SK-N-SH (cell line): Measurements from ENCODE around the gene C11orf86. TPM values are rescaled to one million over a fixed set of nuclear protein-coding genes. Genes with fewer than 3 reads are reported as not detected.

Source experiments
- CTCF ChIA-PET: fragments of 300-600, 350-600 bp; formaldehyde crosslinking; extraction: SDS; loops from one replicate; lab custom pipeline; 2021; lab: Yijun Ruan, JAX
- POLR2A ChIA-PET: fragments of 350-600 bp; sonication (Branson Sonifier 250); formaldehyde crosslinking; extraction: SDS; loops from one replicate; lab custom pipeline; 2020; ENCODE audit warnings: antibody characterized with exemption, inconsistent platforms; lab: Yijun Ruan, JAX
- DNase-seq: peaks from one replicate; pipeline ENCODE4 v3.0.0; 2012
- H2AFZ ChIP-seq: fragments of 200-600 bp; sonication (generic); 2 replicates; pipeline ENCODE4 v1.8.1; 2016; ENCODE audit warnings: antibody characterized with exemption, mild to moderate bottlenecking, low read depth
- H3F3A ChIP-seq: fragments of 200-600 bp; sonication (generic); replicated peaks from 2 replicates; pipeline ENCODE3; 2016; ENCODE audit warnings: antibody characterized with exemption, mild to moderate bottlenecking; ENCODE audit not compliant: insufficient read depth
- H3K27ac ChIP-seq, 2 experiments: fragments of 200-500 bp in 1 of 2; fragments of 200-600 bp in 1 of 2; sonication (Bioruptor generic) in 1 of 2; sonication (generic), shearing (Covaris generic) in 1 of 2; 2 replicates each; pipeline versions ENCODE4 v1.5.1 to v1.6.1; 2014 to 2016; ENCODE audit warnings: low read depth in 2 of 2, inconsistent platforms in 1 of 2, low read length in 1 of 2, mild to moderate bottlenecking in 1 of 2, mixed read lengths in 1 of 2
- H3K27me3 ChIP-seq: fragments of 200-600 bp; sonication (generic), shearing (Covaris generic); 2 replicates; pipeline ENCODE4 v1.6.1; 2016; ENCODE audit warnings: mixed run types; ENCODE audit not compliant: insufficient read depth
- H3K36me3 ChIP-seq, 2 experiments: fragments of 200-500 bp in 1 of 2; fragments of 200-600 bp in 1 of 2; sonication (Bioruptor generic) in 1 of 2; sonication (generic) in 1 of 2; replicated peaks in 1 of 2; 2 replicates each; pipeline versions ENCODE3 to v1.5.1; 2014 to 2016; ENCODE audit warnings: low read length in 1 of 2, mild to moderate bottlenecking in 1 of 2; ENCODE audit not compliant: insufficient read depth in 2 of 2, control insufficient read depth in 1 of 2
- H3K4me1 ChIP-seq, 2 experiments: fragments of 200-500 bp in 1 of 2; fragments of 200-600 bp in 1 of 2; sonication (Bioruptor generic) in 1 of 2; sonication (generic), shearing (Covaris generic) in 1 of 2; 2 replicates each; pipeline versions ENCODE4 v1.5.1 to v1.6.1; 2014 to 2016; ENCODE audit warnings: low read depth in 1 of 2, low read length in 1 of 2, mixed run types in 1 of 2; ENCODE audit not compliant: insufficient read depth in 2 of 2, control insufficient read depth in 1 of 2
- H3K4me2 ChIP-seq: fragments of 200-600 bp; sonication (generic), shearing (Covaris generic); 2 replicates; pipeline ENCODE4 v1.6.1; 2017; ENCODE audit warnings: mixed run types
- H3K4me3 ChIP-seq, 2 experiments: fragments of 200-500 bp in 1 of 2; fragments of 200-600 bp in 1 of 2; sonication (Bioruptor generic) in 1 of 2; sonication (generic), shearing (Covaris generic) in 1 of 2; 2 replicates each; pipeline versions ENCODE4 v1.5.1 to v1.8.1; 2014 to 2016; ENCODE audit warnings: low read depth in 2 of 2, inconsistent platforms in 1 of 2, low read length in 1 of 2, mild to moderate bottlenecking in 1 of 2, mixed read lengths in 1 of 2, moderate library complexity in 1 of 2
- H3K79me2 ChIP-seq: fragments of 200-600 bp; sonication (generic); 2 replicates; pipeline ENCODE4 v1.8.1; 2017; ENCODE audit warnings: mild to moderate bottlenecking; ENCODE audit not compliant: insufficient read depth
- H3K9ac ChIP-seq: fragments of 200-600 bp; sonication (generic); 2 replicates; pipeline ENCODE4 v1.6.1; 2017; ENCODE audit warnings: mixed run types
- H3K9me2 ChIP-seq: fragments of 200-600 bp; sonication (generic); 2 replicates; pipeline ENCODE4 v1.6.1; 2017; ENCODE audit warnings: mixed run types
- H3K9me3 ChIP-seq: fragments of 200-600 bp; sonication (generic); 2 replicates; pipeline ENCODE4 v1.6.1; 2017; ENCODE audit warnings: mixed run types, mild to moderate bottlenecking, moderate library complexity
- H4K20me1 ChIP-seq: fragments of 200-600 bp; sonication (generic); 2 replicates; pipeline ENCODE4 v1.6.1; 2017; ENCODE audit warnings: mild to moderate bottlenecking, mixed run types; ENCODE audit not compliant: insufficient read depth
- CHD2 ChIP-seq: fragments of 150-350 bp; IDR thresholded peaks from 2 replicates; pipeline ENCODE4 v1.6.1; 2018; ENCODE audit warnings: low read length; ENCODE audit not compliant: partially characterized antibody
- EP300 ChIP-seq, 2 experiments: IDR thresholded peaks; 2 replicates each; pipeline versions ENCODE4 v1.4.0 to v1.6.1; 2012; ENCODE audit warnings: borderline replicate concordance in 1 of 2, low read depth in 1 of 2, low read length in 1 of 2
- EZH2phosphoT487 ChIP-seq: fragments of 200-600 bp; sonication (generic); IDR thresholded peaks from 2 replicates; pipeline ENCODE4 v1.6.1; 2017; ENCODE audit warnings: low read depth, mixed run types, mild to moderate bottlenecking, antibody characterized with exemption, moderate library complexity, borderline replicate concordance
- FOSL2 ChIP-seq: IDR thresholded peaks from 2 replicates; pipeline ENCODE4 v1.4.0; 2012; ENCODE audit warnings: low read depth, mild to moderate bottlenecking, moderate library complexity, borderline replicate concordance
- GABPA ChIP-seq: IDR thresholded peaks from 2 replicates; pipeline ENCODE4 v1.4.0; 2012; ENCODE audit warnings: low read depth, mild to moderate bottlenecking
- GATA2 ChIP-seq: sonication (generic); formaldehyde crosslinking; IDR thresholded peaks from 2 replicates; pipeline ENCODE4 v1.5.0; 2020; ENCODE audit warnings: mild to moderate bottlenecking, missing genetic modification reagents
- MEF2A ChIP-seq: IDR thresholded peaks from 2 replicates; pipeline ENCODE4 v1.4.0; 2012; ENCODE audit warnings: low read depth, borderline replicate concordance
- NFIC ChIP-seq: IDR thresholded peaks from 2 replicates; pipeline ENCODE4 v1.4.0; 2012; ENCODE audit warnings: borderline replicate concordance
- NRF1 ChIP-seq: IDR thresholded peaks from 2 replicates; pipeline ENCODE4 v1.6.1; 2012; ENCODE audit warnings: low read depth, mild to moderate bottlenecking, low read length
- RAD21 ChIP-seq: IDR thresholded peaks from 2 replicates; pipeline ENCODE4 v1.6.1; 2012; ENCODE audit warnings: mild to moderate bottlenecking, low read length
- RFX5 ChIP-seq: IDR thresholded peaks from 2 replicates; pipeline ENCODE4 v1.6.1; 2012; ENCODE audit warnings: mild to moderate bottlenecking, improper control_type of control experiment, low read length
- RXRA ChIP-seq: IDR thresholded peaks from 2 replicates; pipeline ENCODE4 v1.4.0; 2012; ENCODE audit warnings: low read depth, mild to moderate bottlenecking, borderline replicate concordance
- SMC3 ChIP-seq: IDR thresholded peaks from 2 replicates; pipeline ENCODE4 v1.6.1; 2012; ENCODE audit warnings: low read depth, low read length, improper control_type of control experiment
- TAF1 ChIP-seq: IDR thresholded peaks from 2 replicates; pipeline ENCODE4 v1.6.1; 2012; ENCODE audit warnings: low read depth, mild to moderate bottlenecking, low read length, moderate library complexity, borderline replicate concordance
- TCF12 ChIP-seq: IDR thresholded peaks from 2 replicates; pipeline ENCODE4 v1.4.0; 2012
- YY1 ChIP-seq: IDR thresholded peaks from 2 replicates; pipeline ENCODE4 v1.4.0; 2012; ENCODE audit warnings: low read depth, mild to moderate bottlenecking
- WGBS: methylation state at CpG from one replicate; pipeline ENCODE4 v1.1.6; 2017; ENCODE audit warnings: low lambda C conversion rate; 5-methylcytosine and 5-hydroxymethylcytosine counted together
- polyA plus RNA-seq, 3 experiments: library from polyadenylated mRNA; depleted of rRNA; stranded (reverse); fragments of >200 nt; gene quantifications; 2 replicates each; pipeline ENCODE4 v1.2.3, GENCODE V29; 2012
- TF ChIP-seq, protein P1 (sequence below): fragments of 200-600 bp; sonication (generic); IDR thresholded peaks from 2 replicates; pipeline ENCODE4 v1.6.1; 2017; ENCODE audit warnings: antibody characterized with exemption, mild to moderate bottlenecking, moderate library complexity
- TF ChIP-seq, protein P2 (sequence below): IDR thresholded peaks from 2 replicates; pipeline ENCODE4 v1.4.0; 2012; ENCODE audit warnings: low read depth
- TF ChIP-seq, protein P3 (sequence below): IDR thresholded peaks from 2 replicates; pipeline ENCODE4 v1.4.0; 2012; ENCODE audit warnings: low read depth, borderline replicate concordance
- TF ChIP-seq, protein P4 (sequence below): IDR thresholded peaks from 2 replicates; pipeline ENCODE4 v1.6.1; 2012; ENCODE audit warnings: mild to moderate bottlenecking, low read depth, low read length, moderate library complexity

Gene C11orf86
- polyA plus RNA-seq, 1 of the 3 experiments (the other 2 are of a cell fraction), result 0.08 TPM

DNA sequence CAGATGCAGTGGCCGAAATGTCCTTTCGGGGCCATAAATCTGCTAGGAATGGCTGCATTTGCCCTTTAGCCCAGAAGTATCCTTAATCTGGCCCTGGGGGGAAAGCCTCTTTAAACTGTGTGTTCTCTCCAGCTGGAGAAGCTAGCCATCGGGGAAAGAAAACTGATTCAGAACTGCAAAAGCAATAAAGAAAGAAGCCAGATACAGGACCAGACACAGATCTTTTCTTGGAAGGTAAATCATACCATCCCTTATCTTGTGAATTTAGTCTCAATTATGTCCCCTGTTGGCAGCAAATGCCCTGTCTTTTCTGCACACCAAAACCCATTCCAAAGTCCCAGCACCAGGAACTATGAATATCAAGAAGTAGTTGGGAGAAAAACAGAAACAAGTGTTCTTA is 42.6 kb upstream of the C11orf86 start:
- peaks cover 0 to 12% of the 10 kb centered on the region in 2 experiments; a peak in 1 of 4 replicates for H3K4me1 ChIP-seq
- no peaks in the 10 kb centered on the region for H3K27me3 ChIP-seq
- CTCF ChIA-PET, result no interaction called here
- TF ChIP-seq GABPA, result no peak
- peak in 1 of 2 experiments; percentile 64; a peak in 1 of 4 replicates for TF ChIP-seq EP300 (IDR thresholded peaks at IDR 0.05; ENCODE audit: borderline replicate concordance in 1 of 2, low read depth in 1 of 2, low read length in 1 of 2)
- TF ChIP-seq GATA2, result peak; percentile 39; the same call in 1 of the 2 replicates
- TF ChIP-seq RAD21, result peak; percentile 7
- no peak for TF ChIP-seq TCF12
- TF ChIP-seq RXRA, result no peak
- TF ChIP-seq, protein P1, sequence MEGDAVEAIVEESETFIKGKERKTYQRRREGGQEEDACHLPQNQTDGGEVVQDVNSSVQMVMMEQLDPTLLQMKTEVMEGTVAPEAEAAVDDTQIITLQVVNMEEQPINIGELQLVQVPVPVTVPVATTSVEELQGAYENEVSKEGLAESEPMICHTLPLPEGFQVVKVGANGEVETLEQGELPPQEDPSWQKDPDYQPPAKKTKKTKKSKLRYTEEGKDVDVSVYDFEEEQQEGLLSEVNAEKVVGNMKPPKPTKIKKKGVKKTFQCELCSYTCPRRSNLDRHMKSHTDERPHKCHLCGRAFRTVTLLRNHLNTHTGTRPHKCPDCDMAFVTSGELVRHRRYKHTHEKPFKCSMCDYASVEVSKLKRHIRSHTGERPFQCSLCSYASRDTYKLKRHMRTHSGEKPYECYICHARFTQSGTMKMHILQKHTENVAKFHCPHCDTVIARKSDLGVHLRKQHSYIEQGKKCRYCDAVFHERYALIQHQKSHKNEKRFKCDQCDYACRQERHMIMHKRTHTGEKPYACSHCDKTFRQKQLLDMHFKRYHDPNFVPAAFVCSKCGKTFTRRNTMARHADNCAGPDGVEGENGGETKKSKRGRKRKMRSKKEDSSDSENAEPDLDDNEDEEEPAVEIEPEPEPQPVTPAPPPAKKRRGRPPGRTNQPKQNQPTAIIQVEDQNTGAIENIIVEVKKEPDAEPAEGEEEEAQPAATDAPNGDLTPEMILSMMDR, result no peak
- TF ChIP-seq FOSL2, result no peak
- TF ChIP-seq, all 33 proteins: peak for 3
- WGBS, result 78% methylated on average over 3 of the region's 3 CpGs
- Histone ChIP-seq H3K4me2 (no peak overlapping the region), H3F3A (no peaks in the 10 kb centered on the region), H3K27ac (peak overlapping the region in 1 of 2 experiments; percentile 13; a peak in 1 of 4 replicates), H3K4me3 (no peak overlapping the region), H3K9me2 (no peaks in the 10 kb centered on the region), H3K9me3 (no peaks in the 10 kb centered on the region), H3K79me2 (no peaks in the 10 kb centered on the region), H3K9ac (no peak overlapping the region), H3K36me3 (no peaks in the 10 kb centered on the region), H2AFZ (no peak overlapping the region), H4K20me1 (no peaks in the 10 kb centered on the region)
- POLR2A ChIA-PET, result no interaction called here
- no peak for DNase-seq

DNA sequence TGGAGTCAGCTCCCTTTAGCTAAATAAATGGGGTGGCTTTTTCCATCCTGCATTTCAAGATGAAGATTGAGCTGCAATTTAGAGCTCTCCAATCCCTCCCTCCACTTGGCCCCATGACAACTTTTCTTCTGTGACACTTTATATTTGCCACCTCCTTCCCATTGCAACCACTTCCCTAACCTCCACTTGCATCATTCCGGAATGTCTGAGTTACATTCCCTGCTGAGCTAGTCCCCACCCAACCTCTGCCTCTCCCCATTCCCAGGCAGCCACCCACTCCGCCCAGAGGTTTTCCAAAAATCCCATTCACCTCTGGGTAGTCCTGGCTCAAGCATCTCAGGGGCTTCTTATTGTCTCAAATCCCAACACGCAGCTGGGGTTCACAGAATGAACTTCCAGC is 41.6 kb upstream of the C11orf86 start:
- Histone ChIP-seq H3K4me1 (peaks cover 0 to 12% of the 10 kb centered on the region in 2 experiments; a peak in 1 of 4 replicates), H3K79me2 (no peaks in the 10 kb centered on the region), H3K27me3 (no peaks in the 10 kb centered on the region), H3K9me3 (no peaks in the 10 kb centered on the region), H3F3A (no peaks in the 10 kb centered on the region), H4K20me1 (no peaks in the 10 kb centered on the region), H3K9me2 (no peaks in the 10 kb centered on the region), H3K9ac (no peak overlapping the region), H3K4me3 (no peak overlapping the region), H3K4me2 (no peak overlapping the region), H3K36me3 (no peaks in the 10 kb centered on the region), H3K27ac (no peak overlapping the region), H2AFZ (no peak overlapping the region)
- CTCF ChIA-PET, result interaction anchor here (0.7 to 1.2 kb wide), 2 partner anchors 21 to 51 kb away, joined by 3 read pairs; no protein-coding TSS in a partner anchor
- no peak for DNase-seq
- WGBS, result 89% methylated on average over 3 of the region's 3 CpGs
- POLR2A ChIA-PET, result no interaction called here
- TF ChIP-seq NFIC (no peak), TAF1 (no peak), RFX5 (no peak), EZH2phosphoT487 (no peak), NRF1 (no peak), MEF2A (no peak), SMC3 (no peak), YY1 (no peak), FOSL2 (no peak), GABPA (no peak), CHD2 (no peak)
- TF ChIP-seq, protein P1, result no peak
- TF ChIP-seq, protein P2, sequence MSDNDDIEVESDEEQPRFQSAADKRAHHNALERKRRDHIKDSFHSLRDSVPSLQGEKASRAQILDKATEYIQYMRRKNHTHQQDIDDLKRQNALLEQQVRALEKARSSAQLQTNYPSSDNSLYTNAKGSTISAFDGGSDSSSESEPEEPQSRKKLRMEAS, result no peak
- TF ChIP-seq, protein P3, sequence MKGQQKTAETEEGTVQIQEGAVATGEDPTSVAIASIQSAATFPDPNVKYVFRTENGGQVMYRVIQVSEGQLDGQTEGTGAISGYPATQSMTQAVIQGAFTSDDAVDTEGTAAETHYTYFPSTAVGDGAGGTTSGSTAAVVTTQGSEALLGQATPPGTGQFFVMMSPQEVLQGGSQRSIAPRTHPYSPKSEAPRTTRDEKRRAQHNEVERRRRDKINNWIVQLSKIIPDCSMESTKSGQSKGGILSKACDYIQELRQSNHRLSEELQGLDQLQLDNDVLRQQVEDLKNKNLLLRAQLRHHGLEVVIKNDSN, result no peak
- TF ChIP-seq, protein P4, sequence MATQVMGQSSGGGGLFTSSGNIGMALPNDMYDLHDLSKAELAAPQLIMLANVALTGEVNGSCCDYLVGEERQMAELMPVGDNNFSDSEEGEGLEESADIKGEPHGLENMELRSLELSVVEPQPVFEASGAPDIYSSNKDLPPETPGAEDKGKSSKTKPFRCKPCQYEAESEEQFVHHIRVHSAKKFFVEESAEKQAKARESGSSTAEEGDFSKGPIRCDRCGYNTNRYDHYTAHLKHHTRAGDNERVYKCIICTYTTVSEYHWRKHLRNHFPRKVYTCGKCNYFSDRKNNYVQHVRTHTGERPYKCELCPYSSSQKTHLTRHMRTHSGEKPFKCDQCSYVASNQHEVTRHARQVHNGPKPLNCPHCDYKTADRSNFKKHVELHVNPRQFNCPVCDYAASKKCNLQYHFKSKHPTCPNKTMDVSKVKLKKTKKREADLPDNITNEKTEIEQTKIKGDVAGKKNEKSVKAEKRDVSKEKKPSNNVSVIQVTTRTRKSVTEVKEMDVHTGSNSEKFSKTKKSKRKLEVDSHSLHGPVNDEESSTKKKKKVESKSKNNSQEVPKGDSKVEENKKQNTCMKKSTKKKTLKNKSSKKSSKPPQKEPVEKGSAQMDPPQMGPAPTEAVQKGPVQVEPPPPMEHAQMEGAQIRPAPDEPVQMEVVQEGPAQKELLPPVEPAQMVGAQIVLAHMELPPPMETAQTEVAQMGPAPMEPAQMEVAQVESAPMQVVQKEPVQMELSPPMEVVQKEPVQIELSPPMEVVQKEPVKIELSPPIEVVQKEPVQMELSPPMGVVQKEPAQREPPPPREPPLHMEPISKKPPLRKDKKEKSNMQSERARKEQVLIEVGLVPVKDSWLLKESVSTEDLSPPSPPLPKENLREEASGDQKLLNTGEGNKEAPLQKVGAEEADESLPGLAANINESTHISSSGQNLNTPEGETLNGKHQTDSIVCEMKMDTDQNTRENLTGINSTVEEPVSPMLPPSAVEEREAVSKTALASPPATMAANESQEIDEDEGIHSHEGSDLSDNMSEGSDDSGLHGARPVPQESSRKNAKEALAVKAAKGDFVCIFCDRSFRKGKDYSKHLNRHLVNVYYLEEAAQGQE, result no peak
